ENCODE results near the gene PKNOX1. TPM values are rescaled to one million over a fixed set of nuclear protein-coding genes. Genes with fewer than 3 reads are reported as not detected.
"Not testable (repeated sequence)": the region's sequence is repeated elsewhere in the genome, so short reads cannot be mapped to it uniquely, and the experiment has no call there.

PKNOX1 gene
- total RNA-seq, 1 experiment from 2014 or later = 30.6 TPM

- Histone ChIP-seq H3K27me3 (replicated peaks; ENCODE audit: insufficient read depth, low read depth, low read length, poor library complexity) (no peaks in the 10 kb centered on the region), H3K4me1 (ENCODE audit: insufficient read depth, low read length, poor library complexity, severe bottlenecking) (peaks cover 7% of the 10 kb centered on the region), H3K27ac (ENCODE audit: low read depth, low read length, poor library complexity, severe bottlenecking) (no peak overlapping the region), H3K4me3 (ENCODE audit: low read depth, low read length, poor library complexity, severe bottlenecking) (no peak overlapping the region), H3K36me3 (ENCODE audit: insufficient read depth, low read length, poor library complexity, severe bottlenecking) (no peaks in the 10 kb centered on the region), H3K9me3 (ENCODE audit: low read depth, low read length, poor library complexity, severe bottlenecking) (no peaks in the 10 kb centered on the region)
- intact Hi-C loops (cut with micrococcal nuclease; ENCODE audit: unreplicated experiment) = no loop called here
- CTCF ChIA-PET = no interaction called here
- no peak for DNase-seq (ENCODE audit: low spot score)
- TF ChIP-seq, protein P1, sequence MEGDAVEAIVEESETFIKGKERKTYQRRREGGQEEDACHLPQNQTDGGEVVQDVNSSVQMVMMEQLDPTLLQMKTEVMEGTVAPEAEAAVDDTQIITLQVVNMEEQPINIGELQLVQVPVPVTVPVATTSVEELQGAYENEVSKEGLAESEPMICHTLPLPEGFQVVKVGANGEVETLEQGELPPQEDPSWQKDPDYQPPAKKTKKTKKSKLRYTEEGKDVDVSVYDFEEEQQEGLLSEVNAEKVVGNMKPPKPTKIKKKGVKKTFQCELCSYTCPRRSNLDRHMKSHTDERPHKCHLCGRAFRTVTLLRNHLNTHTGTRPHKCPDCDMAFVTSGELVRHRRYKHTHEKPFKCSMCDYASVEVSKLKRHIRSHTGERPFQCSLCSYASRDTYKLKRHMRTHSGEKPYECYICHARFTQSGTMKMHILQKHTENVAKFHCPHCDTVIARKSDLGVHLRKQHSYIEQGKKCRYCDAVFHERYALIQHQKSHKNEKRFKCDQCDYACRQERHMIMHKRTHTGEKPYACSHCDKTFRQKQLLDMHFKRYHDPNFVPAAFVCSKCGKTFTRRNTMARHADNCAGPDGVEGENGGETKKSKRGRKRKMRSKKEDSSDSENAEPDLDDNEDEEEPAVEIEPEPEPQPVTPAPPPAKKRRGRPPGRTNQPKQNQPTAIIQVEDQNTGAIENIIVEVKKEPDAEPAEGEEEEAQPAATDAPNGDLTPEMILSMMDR (conservative IDR thresholded peaks at IDR 0.05; ENCODE audit: low read depth, low read length) = no peak
- no peak for TF ChIP-seq EZH2 (IDR thresholded peaks at IDR 0.05; ENCODE audit: borderline replicate concordance, low read depth, low read length, poor library complexity, severe bottlenecking)
- POLR2A ChIA-PET (ENCODE audit: low non-redundant PET) = no interaction called here
- no TSS peak for BruUV-seq (replicated peaks)
These were observed 44.4 kb upstream of the PKNOX1 start for GRCh38 chr21:42929969-42930368.

GRCh38 chr21:42931560-42932235 is 42.7 kb upstream of the PKNOX1 start:
- Histone ChIP-seq H3K4me1 (ENCODE audit: insufficient read depth, low read length, poor library complexity, severe bottlenecking) (no peaks in the 10 kb centered on the region), H3K9me3 (ENCODE audit: low read depth, low read length, poor library complexity, severe bottlenecking) (no peaks in the 10 kb centered on the region), H3K36me3 (ENCODE audit: insufficient read depth, low read length, poor library complexity, severe bottlenecking) (no peaks in the 10 kb centered on the region), H3K27ac (ENCODE audit: low read depth, low read length, poor library complexity, severe bottlenecking) (no peak overlapping the region), H3K27me3 (replicated peaks; ENCODE audit: insufficient read depth, low read depth, low read length, poor library complexity) (no peaks in the 10 kb centered on the region), H3K4me3 (ENCODE audit: low read depth, low read length, poor library complexity, severe bottlenecking) (no peak overlapping the region)
- CTCF ChIA-PET = no interaction called here
- intact Hi-C loops (cut with micrococcal nuclease; ENCODE audit: unreplicated experiment) = no loop called here
- BruUV-seq (replicated peaks) = no TSS peak
- TF ChIP-seq, protein P1 (conservative IDR thresholded peaks at IDR 0.05; ENCODE audit: low read depth, low read length) = no peak
- no peak for TF ChIP-seq EZH2 (IDR thresholded peaks at IDR 0.05; ENCODE audit: borderline replicate concordance, low read depth, low read length, poor library complexity, severe bottlenecking)
- POLR2A ChIA-PET (ENCODE audit: low non-redundant PET) = no interaction called here
- DNase-seq (ENCODE audit: low spot score) = no peak

GRCh38 chr21:42932378-42933136 is 41.8 kb upstream of the PKNOX1 start:
- BruUV-seq (replicated peaks); H3K4me3 ChIP-seq (ENCODE audit: low read depth, low read length, poor library complexity, severe bottlenecking); CTCF ChIA-PET; H3K9me3 ChIP-seq (ENCODE audit: low read depth, low read length, poor library complexity, severe bottlenecking); intact Hi-C loops (cut with micrococcal nuclease; ENCODE audit: unreplicated experiment); H3K27ac ChIP-seq (ENCODE audit: low read depth, low read length, poor library complexity, severe bottlenecking); H3K27me3 ChIP-seq (replicated peaks; ENCODE audit: insufficient read depth, low read depth, low read length, poor library complexity); POLR2A ChIA-PET (ENCODE audit: low non-redundant PET); H3K36me3 ChIP-seq (ENCODE audit: insufficient read depth, low read length, poor library complexity, severe bottlenecking); DNase-seq (ENCODE audit: low spot score); H3K4me1 ChIP-seq (ENCODE audit: insufficient read depth, low read length, poor library complexity, severe bottlenecking): not testable (repeated sequence)

- POLR2A ChIA-PET (ENCODE audit: low non-redundant PET); BruUV-seq (replicated peaks): not testable (repeated sequence)
These were observed 41.0 kb upstream of the PKNOX1 start for GRCh38 chr21:42933137-42933970.

GRCh38 chr21:42933973-42934372 is 40.4 kb upstream of the PKNOX1 start:
- H3K9me3 ChIP-seq (ENCODE audit: low read depth, low read length, poor library complexity, severe bottlenecking); H3K4me1 ChIP-seq (ENCODE audit: insufficient read depth, low read length, poor library complexity, severe bottlenecking); H3K27me3 ChIP-seq (replicated peaks; ENCODE audit: insufficient read depth, low read depth, low read length, poor library complexity); DNase-seq (ENCODE audit: low spot score); H3K36me3 ChIP-seq (ENCODE audit: insufficient read depth, low read length, poor library complexity, severe bottlenecking); CTCF ChIA-PET; intact Hi-C loops (cut with micrococcal nuclease; ENCODE audit: unreplicated experiment); H3K27ac ChIP-seq (ENCODE audit: low read depth, low read length, poor library complexity, severe bottlenecking); POLR2A ChIA-PET (ENCODE audit: low non-redundant PET); H3K4me3 ChIP-seq (ENCODE audit: low read depth, low read length, poor library complexity, severe bottlenecking); BruUV-seq (replicated peaks): not testable (repeated sequence)

More at GRCh38 chr21:42933137-42933970, 41.0 kb upstream of the PKNOX1 start:
- H3K4me1 ChIP-seq (ENCODE audit: insufficient read depth, low read length, poor library complexity, severe bottlenecking); H3K9me3 ChIP-seq (ENCODE audit: low read depth, low read length, poor library complexity, severe bottlenecking); CTCF ChIA-PET; H3K4me3 ChIP-seq (ENCODE audit: low read depth, low read length, poor library complexity, severe bottlenecking); H3K27me3 ChIP-seq (replicated peaks; ENCODE audit: insufficient read depth, low read depth, low read length, poor library complexity); H3K27ac ChIP-seq (ENCODE audit: low read depth, low read length, poor library complexity, severe bottlenecking); DNase-seq (ENCODE audit: low spot score); intact Hi-C loops (cut with micrococcal nuclease; ENCODE audit: unreplicated experiment); H3K36me3 ChIP-seq (ENCODE audit: insufficient read depth, low read length, poor library complexity, severe bottlenecking): not testable (repeated sequence)

All from A673 (cell line).